ENCODE results near the gene MORN1.

The MORN1 gene

GRCh38 chr1:2391931-2392509 is 666 bp upstream of the MORN1 start:
- TF ChIP-seq EP300 (IDR thresholded peaks at IDR 0.05; ENCODE audit: borderline replicate concordance) (no peak), TEAD4 (IDR thresholded peaks at IDR 0.05) (no peak), NFIC (IDR thresholded peaks at IDR 0.05) (no peak), YY1 (IDR thresholded peaks at IDR 0.05; ENCODE audit: low read depth) (no peak), CREB1 (IDR thresholded peaks at IDR 0.05; ENCODE audit: low read depth) (no peak), FOXM1 (IDR thresholded peaks at IDR 0.05; ENCODE audit: borderline replicate concordance, low read depth) (no peak), RAD21 (IDR thresholded peaks at IDR 0.05; ENCODE audit: low read depth) (no peak), TCF12 (IDR thresholded peaks at IDR 0.05; ENCODE audit: low read depth) (no peak), TAF1 (IDR thresholded peaks at IDR 0.05; ENCODE audit: low read depth) (no peak), REST (IDR thresholded peaks at IDR 0.05; ENCODE audit: low read depth) (no peak), EGR1 (IDR thresholded peaks at IDR 0.05) (no peak), USF1 (IDR thresholded peaks at IDR 0.05) (no peak), CEBPB (IDR thresholded peaks at IDR 0.05) (no peak), MAX (IDR thresholded peaks at IDR 0.05) (no peak), ZBTB7A (IDR thresholded peaks at IDR 0.05; ENCODE audit: low read depth) (no peak)

GRCh38 chr1:2389644-2390043 is 1.7 kb downstream of the MORN1 start:
- no peak for TF ChIP-seq EGR1 (IDR thresholded peaks at IDR 0.05)
- TF ChIP-seq CEBPB (IDR thresholded peaks at IDR 0.05): no peak
- no peak for TF ChIP-seq MAX (IDR thresholded peaks at IDR 0.05)
- no peak for TF ChIP-seq RAD21 (IDR thresholded peaks at IDR 0.05; ENCODE audit: low read depth)
- TF ChIP-seq TEAD4 (IDR thresholded peaks at IDR 0.05): no peak
- TF ChIP-seq TCF12 (IDR thresholded peaks at IDR 0.05; ENCODE audit: low read depth): no peak
- no peak for TF ChIP-seq CREB1 (IDR thresholded peaks at IDR 0.05; ENCODE audit: low read depth)
- no peak for TF ChIP-seq FOXM1 (IDR thresholded peaks at IDR 0.05; ENCODE audit: borderline replicate concordance, low read depth)
- TF ChIP-seq REST (IDR thresholded peaks at IDR 0.05; ENCODE audit: low read depth): no peak
- TF ChIP-seq NFIC (IDR thresholded peaks at IDR 0.05): no peak
- TF ChIP-seq USF1 (IDR thresholded peaks at IDR 0.05): no peak
- TF ChIP-seq YY1 (IDR thresholded peaks at IDR 0.05; ENCODE audit: low read depth): no peak
- TF ChIP-seq TAF1 (IDR thresholded peaks at IDR 0.05; ENCODE audit: low read depth): no peak

GRCh38 chr1:2388004-2388913 is 3.1 kb downstream of the MORN1 start:
- no peak for TF ChIP-seq ZBTB7A (IDR thresholded peaks at IDR 0.05; ENCODE audit: low read depth)
- TF ChIP-seq EP300 (IDR thresholded peaks at IDR 0.05; ENCODE audit: borderline replicate concordance): no peak

- TF ChIP-seq FOXM1 (IDR thresholded peaks at IDR 0.05; ENCODE audit: borderline replicate concordance, low read depth) (no peak), MAX (IDR thresholded peaks at IDR 0.05) (no peak)
These were observed 4.4 kb downstream of the MORN1 start for GRCh38 chr1:2386636-2387611.
